GDM1 (cell line): ENCODE results near the gene CYP24A1.
A peak's percentile ranks its signal among the peaks of the same experiment; 100 is the strongest.

Experiments
- DNase-seq: peaks from one replicate; lab custom pipeline; 2025; lab: John Stamatoyannopoulos, UW

Gene CYP24A1

DNA sequence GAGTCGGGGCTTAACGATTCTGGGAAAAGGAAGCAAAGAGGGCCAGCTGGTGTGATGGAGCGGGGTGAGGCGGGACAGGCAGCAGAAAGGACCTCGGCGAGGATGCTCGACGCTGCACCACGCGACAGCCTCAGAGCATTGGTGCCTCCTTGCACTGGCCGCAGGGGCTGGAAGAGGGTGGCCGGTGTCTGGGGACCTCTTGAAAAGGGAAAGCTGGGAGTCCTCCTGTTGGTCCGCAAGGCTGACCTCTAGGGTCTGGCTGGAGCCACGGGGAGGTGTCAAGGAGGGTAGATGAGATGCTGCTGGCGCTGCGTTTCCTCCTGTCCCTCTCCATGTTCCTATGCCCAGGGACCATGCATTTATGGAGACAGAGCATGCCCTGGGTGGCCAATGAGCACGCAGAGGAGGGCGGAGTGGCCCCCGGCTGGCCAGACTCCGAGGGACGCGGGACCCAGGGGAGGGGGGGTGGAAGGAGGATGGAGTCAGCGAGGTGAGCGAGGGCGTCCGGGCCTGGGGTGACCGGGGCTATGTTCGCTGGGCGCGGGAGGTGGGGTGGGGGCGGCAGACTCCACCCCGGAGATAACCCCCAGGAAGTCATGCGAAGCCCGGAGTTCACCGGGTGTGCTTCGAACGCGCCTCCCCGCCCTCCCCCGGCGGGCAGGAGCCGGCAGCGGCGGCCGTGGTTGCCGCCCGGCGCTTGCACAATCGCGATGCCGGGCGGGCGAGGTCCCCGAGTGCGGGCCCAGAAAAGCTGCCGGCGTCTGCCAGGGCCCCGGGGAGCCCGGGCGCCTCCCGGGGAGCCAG lies at the start of gene CYP24A1:
Gene CYP24A1 (minus strand): TSS at position 334 of the 804 bp plus-strand sequence. CDS start 407 bp downstream, outside the sequence.
- DNase-seq, result no peak

DNA sequence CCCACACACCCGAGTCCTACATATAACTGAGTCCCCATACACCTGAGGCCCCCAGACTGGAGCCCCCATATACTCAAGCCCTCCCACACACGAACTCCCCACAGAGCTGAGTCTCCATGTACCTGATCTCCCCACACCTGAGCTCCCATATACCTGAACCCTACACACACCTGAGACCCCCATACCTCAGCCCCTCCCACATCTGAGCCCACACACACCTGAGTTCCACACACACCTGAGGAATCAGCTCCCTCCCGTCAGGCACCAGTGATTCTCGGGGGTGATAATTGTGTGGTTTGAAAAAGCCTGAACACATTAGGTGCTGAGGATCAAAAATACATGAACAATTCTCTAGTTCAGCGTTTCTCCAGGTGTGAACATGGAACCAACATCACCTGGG lies 49.5 kb upstream of the CYP24A1 start:
- DNase-seq, result no peak

DNA sequence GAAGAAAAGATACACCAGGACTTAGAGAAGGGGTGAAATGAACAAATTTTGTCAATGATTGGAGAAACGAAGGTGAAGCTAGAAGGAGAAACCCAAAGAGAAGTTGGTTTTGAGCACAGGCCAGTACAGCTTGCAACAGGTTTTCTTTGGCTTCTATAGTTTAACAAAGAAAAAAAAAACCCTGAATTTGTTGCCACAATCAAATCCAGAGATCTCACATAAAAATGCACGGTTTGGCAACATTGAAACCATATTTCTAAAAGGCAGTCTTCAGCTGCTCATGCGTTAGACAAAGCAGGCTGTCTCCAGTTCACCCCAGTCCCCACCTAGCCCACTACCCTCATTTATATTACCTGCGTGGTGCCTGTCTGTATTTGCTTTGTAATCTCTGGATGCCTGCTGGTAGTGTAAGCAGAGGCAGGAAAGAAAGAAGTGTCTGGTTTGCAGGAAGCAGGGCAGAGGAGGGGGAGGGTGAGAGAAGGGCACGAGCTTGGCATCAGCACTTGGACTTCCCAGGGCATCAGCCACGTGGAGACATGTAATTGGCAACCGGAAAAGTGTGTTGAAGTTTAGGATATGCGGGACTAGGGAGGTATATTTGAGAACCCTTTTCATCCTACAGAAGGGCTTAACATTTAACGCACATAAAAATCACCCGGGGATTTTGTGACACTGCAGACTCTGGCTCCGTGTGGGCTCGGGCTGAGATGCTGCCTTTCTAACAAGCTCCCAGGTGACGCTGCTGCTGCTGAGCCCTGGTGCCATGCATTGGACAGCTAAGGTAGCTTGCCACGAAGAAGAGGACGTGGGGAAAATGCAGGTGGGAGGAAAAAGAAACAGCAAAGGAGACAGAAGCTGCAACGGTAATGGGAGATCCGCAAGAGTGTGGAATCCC lies 48.5 kb upstream of the CYP24A1 start:
- no peak for DNase-seq

DNA sequence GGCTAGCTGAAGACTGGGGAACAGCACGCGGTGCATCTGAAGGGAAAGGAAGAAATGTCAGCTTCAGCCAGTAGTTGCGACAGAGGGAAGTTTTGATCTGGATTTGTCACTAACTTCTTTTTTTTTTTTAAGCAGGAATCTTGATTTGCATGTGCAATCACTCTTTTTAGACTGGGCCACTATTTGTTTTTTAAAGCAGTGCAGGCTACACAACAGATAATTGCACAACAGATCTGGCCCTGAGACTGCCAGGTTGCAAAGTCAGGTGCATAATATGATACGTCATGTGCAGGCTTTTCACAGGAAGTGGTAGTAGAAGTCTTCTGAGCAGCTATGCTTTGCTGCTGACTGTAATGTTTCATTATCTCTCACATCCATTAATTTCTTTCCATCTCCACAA lies 47.6 kb upstream of the CYP24A1 start:
- DNase-seq, result no peak

DNA sequence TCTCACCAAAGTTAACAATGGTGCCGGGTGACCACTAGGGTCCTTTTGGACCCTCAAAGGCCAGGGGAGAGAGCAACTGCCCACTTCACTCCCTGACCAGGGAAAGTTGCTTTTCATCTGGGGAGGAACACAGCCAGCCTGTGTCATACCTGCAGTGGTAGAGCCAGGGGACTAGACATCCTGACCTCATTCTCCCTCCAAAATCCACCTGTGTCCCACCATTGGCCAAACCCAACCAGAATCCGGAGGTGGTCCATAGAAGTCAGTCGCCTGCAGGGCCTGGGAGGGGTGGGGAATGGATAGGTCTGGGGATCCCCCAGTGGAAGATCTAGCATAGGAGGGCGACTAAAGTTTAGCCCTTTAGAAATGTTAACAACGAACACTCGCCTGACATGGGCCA lies 46.9 kb upstream of the CYP24A1 start:
- no peak for DNase-seq

DNA sequence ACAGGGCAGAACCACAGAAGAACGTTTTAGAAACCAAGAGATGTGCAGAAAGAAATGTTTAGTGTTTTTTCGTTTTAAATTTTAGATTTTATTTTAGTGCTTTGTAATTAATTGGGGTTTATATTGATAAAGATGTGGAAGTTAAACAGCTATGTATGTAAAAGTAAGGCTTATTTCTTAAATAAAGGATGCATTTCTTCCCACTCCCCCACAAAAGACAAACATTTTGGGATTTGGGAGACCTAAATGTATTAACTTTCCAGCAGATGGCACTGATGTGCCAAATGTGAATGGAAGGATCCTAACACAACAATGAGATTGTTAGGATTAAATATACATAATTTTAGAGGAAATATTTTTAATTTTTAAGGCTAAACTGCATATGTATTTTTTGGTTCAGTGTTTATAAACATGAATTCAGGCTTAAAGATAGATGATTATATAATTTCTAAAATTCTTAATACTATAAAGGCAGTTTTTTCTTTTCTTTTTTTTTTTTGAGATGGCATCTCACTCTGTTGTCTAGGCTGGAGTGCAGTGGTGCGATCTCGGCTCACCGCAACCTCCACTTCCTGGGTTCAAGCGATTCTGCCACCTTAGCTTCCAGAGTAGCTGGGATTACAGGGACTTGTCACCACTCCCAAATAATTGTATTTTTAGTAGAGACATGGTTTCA lies 46.1 kb upstream of the CYP24A1 start:
- no peak for DNase-seq

DNA sequence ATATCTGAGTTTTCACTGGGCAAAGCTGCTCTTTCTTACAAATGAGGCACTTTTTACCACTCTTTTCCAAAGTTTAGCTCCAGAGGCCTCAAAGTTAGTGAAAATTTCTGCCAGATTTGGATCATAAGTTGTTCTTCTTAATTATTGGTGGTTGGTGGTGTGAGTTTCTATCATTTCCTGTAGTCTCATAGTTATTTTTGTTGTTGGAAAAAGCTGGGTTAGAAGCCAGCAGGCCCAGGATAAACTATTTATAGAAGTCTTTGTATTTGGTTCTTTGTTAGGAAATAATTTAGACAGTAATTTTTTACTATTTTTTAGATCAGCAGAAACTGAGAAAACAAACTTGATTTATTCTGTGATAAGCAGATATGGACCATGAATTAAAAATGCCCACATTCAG lies 44.7 kb upstream of the CYP24A1 start:
- DNase-seq, result no peak

DNA sequence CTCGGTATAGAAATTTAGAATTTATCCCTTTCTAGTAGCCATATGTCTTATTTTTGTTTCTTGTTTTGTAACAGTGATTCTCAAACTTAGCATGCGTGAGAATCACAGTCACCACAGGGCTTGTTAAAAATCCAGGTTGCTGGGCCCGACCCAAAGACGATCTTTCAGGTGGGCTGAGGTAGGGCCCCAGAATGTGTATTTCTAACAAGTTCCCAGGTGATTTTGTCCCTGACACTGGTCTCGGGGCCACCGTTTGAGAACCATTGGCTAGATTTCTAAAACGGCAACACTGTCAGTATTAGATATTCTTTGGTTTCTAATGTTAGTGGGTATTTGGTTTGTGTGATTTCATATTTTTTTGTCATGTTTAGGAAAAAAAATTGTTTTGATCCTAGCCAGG lies 44.0 kb upstream of the CYP24A1 start:
- DNase-seq, result no peak

DNA sequence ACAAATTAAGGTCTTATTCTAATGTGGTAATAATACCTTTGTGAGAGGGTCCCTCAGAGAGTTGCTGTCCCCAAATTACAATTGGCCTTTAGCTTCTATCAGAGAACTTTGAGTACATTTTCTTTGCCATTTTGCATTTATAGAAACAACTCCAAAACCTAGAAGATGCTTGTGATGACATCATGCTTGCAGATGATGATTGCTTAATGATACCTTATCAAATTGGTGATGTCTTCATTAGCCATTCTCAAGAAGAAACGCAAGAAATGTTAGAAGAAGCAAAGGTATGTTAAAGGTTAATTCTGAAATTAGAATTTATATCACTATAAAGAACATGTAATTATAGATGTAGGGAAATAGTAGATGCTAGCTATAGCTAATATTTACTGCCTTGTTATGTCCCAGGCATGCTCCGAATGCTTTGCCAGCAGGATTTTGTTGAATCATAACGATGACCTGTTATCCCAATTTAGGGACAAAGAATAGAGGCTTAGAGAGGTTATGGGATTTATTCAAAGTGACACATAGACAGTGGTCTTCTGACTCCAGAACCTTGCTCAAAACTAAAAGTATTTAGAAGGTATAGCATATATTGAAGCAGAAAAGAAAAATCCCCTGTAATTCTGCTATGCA lies 41.5 kb upstream of the CYP24A1 start:
- no peak for DNase-seq

DNA sequence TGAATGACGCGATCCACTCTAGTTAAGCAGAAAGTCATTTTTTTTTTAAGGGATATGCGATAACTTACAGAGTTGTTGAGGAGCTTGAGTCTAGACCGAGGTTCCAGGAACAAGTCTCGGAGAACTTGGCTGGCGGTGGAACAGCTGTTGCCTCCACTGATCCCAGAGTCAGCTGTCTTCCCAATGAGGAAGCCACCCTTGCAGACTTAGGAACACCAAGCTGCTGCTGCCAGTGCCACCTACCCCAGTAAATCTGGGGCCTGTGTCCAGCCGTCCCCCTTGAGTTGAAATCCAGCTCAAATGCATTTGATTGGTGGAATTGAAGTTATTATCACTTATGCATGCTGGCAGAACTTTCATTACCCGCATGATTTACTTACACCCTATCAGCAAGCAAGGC lies 40.8 kb upstream of the CYP24A1 start:
- DNase-seq, result no peak

DNA sequence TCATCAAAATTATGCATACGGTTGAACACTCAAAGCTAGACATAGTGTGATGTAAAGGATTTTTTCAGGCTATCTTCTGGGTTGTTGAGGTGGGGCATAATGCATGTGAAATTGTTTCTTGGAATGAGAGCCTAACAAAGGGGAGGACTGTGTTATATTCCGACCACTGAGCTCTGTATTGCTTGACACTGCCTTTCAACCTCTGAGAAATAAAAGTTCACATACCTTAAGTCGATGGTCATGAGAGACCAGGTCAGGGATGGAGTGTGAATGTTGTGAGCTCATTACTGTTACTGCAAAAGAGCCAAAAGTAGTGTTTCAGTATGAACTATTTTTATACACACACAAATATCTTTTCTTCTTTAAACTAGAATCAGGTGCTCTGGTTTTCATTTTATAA lies 39.1 kb upstream of the CYP24A1 start:
- no peak for DNase-seq

DNA sequence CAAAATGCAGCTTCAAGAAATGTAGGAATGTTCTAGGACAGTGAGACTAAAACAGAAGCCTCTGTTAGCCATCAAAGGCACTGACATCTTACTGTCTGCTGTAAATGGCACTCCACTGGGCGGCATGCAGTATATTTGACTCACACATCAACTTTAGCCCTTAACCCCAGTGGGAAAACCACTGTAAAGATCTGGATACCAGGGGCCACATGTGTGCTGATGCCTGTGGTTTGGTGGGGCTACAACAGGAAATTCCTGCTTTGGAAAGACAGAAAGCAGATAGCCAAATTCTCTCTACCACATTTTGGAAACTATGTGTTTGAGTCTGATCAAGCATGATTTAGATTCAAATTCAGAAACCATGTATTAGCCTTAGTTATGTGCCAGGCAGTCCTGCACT lies 38.4 kb upstream of the CYP24A1 start:
- DNase-seq, result no peak

DNA sequence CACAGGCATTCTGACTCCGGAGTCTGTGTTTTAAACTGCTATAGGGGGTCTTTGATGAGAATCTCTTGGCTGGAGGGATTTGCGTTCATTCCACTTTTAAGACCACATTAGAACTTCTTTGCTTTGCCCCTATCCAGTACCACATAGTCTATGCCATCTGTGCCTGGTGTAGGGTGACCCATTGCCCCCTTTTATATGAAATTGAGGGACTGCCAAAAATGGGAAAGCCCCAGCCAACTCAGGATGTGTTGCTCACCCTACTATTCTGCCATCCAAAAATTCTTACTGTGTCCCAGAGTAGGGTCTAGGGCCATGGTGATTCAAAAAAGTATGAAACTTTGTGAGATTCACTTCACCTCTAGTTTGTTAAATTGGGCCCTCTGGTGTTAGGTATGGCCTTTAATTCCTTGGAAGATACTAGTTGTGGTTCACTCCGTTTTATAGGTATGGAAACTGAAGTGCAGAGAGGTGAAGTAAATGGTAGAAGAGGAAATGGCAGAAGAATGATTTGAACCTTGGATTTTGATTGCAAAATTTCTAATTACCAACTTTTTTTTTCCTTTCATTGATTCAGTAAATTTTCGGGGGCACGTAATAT lies 35.5 kb upstream of the CYP24A1 start:
- DNase-seq, result no peak

DNA sequence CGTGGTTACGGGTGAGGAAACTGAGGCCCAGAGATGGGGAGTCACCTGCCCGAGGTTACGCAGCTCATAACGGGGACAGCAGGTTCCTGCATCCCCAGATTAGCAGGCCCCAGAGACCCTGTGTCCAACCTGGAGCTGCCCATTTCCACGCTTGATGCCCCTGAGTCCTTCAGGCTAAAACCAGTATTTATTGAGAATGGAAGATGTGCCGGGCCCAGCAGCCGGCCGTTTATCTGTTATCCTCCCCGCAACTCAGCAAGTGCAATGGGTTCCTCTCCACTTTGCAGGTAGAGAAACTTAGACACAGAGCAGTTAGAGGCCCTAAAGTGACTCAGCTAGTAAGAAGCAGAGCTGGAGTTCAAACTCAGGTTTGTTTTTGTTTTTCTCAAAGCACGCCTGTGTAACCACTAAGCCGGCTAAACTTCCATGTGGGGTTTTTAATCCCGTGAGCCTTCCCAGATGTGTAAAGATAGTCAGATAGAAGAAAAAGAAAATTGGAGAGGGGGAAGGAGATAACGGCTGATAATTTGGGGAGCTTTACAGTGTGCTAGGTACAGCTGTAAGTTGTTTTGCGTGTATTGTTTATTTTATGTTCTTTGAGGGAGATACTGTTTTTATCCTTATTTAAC lies 34.9 kb upstream of the CYP24A1 start:
- no peak for DNase-seq

DNA sequence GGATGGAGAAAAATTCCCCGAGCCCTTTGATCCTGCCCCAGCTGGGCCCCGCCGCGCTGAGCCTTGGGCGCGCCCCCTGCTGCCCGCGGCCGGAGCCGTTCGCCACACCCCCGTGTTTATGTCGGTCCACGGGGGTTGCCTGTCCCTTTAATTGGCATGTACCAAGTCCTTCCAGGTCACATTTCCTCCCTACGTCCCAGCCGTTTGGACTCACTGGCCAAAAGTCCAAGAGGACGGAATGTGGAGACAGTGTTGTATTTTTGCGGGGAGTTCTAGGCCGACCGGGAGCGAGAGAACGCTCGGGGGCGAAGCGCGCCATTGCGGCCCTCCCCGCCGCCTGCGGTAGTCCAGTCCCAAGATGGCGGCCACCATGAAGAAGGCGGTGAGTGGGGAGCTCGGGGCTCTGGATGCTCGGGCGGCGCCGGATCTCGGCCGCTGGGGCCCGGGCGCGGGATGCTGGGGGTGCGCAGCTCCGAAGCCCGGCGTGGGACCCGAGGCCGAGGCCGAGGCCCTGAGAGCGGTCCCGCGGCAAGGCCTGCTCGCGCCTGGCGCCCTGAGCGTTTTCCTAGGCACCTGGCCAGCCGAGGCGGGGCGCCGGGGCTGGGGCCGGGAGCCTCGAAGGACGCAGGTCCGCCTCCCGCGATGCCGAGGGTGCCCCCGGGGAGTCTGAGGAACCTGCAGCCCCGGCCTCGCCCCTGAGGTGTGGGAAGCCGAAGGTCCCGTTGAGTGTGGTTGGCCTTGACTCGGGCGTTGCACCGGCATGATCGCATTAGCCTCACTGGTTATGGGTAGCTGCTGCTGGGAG lies 34.2 kb upstream of the CYP24A1 start, which contains the start of gene PFDN4:
Gene PFDN4 (plus strand): TSS at position 345 of the 805 bp plus-strand sequence. CDS start 14 bp downstream, at position 359.
- peak; percentile 68 for DNase-seq

DNA sequence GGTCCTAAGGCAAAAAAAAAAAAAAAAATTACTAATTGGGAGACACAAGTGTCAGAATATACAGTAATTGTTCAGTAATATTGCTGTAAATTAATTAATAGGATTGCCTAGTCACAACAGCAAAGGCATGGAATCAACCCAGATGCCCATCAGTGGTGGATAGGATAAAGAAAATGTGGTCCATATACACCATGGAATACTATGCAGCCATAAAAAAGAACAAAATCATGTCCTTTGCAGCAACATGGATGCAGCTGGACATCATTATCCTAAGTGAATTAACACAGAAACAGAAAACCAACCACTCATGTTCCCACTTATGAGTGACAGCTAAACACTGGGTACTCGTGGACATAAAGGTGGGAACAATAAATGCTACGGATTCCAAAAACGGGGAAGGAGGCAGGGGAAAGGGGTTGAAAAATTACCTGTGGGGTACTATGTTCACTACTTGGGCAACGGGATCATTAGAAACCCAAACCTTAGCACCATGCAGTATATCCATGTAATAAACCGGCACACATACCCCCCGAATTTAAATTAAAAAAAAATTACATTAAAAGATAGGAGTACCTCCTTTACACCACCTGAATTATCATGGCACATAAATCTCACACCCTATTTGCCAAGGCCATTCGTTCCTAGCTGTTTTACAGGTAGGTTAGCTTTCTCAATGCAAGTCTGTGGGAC lies 33.4 kb upstream of the CYP24A1 start:
- no peak for DNase-seq

DNA sequence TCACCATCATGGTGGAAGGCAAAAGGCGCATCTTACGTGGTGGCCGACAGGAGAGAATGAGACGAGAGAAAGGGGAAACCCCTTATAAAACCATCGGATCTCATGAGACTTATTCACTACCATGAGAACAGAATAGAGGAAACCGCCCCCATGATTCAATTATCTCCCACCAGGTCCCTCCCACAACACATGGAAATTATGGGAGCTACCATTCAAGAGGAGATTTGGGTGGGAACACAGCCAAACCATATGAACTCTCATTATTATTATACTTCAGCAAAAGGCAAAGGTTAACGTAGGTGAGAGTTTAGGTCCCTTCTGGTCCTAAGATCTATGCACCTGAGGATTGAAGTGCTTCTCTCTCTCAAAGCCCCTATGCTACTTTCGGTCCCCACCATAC lies 31.7 kb upstream of the CYP24A1 start:
- no peak for DNase-seq

DNA sequence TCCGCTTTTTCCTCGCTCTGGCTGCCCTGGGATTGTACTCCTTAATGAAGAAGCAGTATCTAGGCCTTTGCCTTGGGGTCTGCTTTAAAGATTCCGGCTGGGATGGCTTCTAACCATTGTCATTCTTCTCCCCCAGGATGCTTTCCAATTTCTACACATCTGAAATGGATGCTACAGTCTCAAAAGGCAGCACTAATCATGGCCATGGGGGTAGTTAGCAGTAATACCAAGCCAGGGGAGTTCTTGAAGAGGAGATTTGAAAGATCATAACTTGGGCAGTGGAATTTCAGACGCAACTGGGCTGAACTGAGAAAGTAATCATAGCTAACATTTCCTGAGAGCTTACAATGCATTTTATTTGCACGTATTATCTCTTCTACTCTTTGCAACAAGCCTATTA lies 30.7 kb upstream of the CYP24A1 start:
- DNase-seq, result no peak

DNA sequence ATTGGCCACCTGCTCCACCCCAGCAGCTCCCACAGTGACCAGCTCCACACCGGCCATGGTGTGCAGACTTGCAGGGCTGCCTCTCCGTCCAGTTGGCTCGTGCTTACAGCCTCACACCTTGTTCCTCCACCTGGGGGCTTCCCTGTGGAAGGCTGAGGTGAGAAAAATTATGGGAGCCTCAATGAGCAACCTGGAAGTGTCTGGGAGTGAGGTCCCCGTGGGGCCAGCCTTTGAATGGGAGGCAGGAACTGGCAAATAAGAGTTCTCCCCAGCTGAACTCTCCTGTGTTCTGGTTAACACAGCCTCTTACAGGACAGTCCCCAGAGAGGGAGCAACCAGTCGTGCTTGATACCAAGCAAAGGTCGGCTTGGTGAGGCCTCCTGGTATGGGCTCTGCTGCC lies 30.3 kb upstream of the CYP24A1 start:
- no peak for DNase-seq

DNA sequence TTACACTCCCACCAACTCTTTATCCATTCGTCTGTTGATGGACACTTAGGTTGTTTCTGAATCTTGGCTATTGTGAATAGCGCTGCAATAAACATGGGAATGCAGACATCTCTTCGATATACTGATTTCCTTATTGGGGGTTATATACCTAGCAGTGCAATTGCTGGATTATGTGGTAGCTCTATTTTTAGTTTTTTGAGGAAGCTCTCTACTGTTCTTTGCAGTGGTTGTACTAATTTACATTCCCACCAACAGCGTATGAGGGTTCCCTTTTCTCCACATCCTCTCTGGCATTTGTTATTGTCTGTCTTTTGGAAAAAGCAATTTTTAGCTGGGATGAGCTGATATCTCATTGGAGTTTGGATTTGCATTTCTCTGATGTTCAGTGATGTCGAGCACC lies 29.5 kb upstream of the CYP24A1 start:
- DNase-seq, result peak; percentile 17
